ENCODE results near the gene NUBP2.

Gene NUBP2

GRCh38 chr16:1743376-1744337 is 39.1 kb upstream of the NUBP2 start:
- no peak for DNase-seq (ENCODE audit: low read depth)
- H3K4me3 ChIP-seq (ENCODE audit: low read depth, low read length): no peak overlapping the region
- TF ChIP-seq CTCF (IDR thresholded peaks at IDR 0.05; ENCODE audit: low read depth, low read length, missing control alignments): no peak

DNA sequence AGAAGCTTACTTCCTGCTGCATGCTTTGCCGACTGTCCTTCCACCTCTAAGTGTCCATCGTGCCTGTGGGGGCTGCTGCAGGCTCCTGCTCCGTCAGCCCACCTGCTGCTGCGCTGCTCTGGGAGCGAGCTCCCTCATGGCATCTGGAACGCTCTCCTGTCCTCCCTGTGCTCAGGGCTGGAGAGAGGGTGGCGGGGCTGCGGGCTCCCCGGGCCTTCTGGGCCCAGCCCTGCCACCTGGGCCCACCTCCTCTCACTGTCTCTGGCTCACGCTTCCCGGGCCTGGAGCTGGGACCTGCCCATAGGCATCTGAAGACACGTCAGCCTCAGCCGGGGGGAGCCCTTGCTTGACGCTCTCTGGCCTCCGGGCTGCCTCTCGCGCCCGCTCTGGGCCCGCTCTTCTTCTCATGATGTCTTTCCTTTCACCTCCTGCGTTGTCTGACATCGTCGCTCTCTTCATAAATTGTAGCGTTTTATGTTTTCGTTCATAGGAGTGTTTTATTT is 38.4 kb upstream of the NUBP2 start:
- no peak for TF ChIP-seq CTCF (IDR thresholded peaks at IDR 0.05; ENCODE audit: low read depth, low read length, missing control alignments)
- H3K4me3 ChIP-seq (ENCODE audit: low read depth, low read length): no peak overlapping the region
- DNase-seq (ENCODE audit: low read depth): no peak

GRCh38 chr16:1745181-1745899 is 37.4 kb upstream of the NUBP2 start:
- H3K4me3 ChIP-seq (ENCODE audit: low read depth, low read length): no peak overlapping the region
- TF ChIP-seq CTCF (IDR thresholded peaks at IDR 0.05; ENCODE audit: low read depth, low read length, missing control alignments): no peak
- DNase-seq (ENCODE audit: low read depth): no peak

DNA sequence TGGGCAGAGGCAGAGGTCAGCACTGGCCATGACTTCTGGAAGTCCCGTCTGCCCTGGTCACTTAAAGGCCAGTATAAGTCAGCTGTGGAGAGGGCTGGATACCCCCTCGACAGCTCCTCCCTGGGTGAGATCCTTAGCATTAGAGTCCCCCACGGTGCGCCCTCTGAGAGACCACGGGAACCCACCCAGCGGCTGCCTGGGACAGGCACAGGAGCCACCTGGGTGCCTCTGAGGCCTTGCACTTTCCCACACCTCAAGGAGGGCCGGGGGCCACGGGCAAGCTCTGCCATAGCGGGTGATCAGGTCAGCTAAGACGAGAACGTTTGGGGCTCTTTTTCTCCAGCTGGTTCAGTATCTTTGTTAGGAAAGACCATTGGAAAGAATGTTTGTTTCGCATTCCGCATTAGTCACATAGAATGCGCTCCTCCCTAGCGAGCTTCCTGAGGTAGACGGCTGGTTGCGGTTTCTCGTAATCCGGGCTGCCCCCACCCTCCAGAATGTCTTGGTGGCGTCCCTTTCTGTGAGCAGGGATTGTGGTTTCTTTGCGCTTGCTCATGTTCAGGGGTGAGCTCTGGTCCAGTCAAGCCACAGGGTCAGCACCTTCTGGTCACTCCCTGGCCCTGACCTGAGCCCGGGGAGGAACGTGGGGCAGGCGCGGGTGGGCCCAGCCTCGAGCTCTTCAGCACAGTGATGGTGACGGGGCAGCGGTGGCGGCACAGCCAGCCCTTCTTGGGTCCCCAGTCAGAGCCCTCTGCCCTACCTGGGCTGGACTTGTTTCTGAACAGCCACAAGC is 36.7 kb upstream of the NUBP2 start:
- TF ChIP-seq CTCF (IDR thresholded peaks at IDR 0.05; ENCODE audit: low read depth, low read length, missing control alignments): no peak
- H3K4me3 ChIP-seq (ENCODE audit: low read depth, low read length): no peak overlapping the region
- no peak for DNase-seq (ENCODE audit: low read depth)

GRCh38 chr16:1746693-1747195 is 36.0 kb upstream of the NUBP2 start:
- H3K4me3 ChIP-seq (ENCODE audit: low read depth, low read length): no peak overlapping the region
- no peak for TF ChIP-seq CTCF (IDR thresholded peaks at IDR 0.05; ENCODE audit: low read depth, low read length, missing control alignments)
- DNase-seq (ENCODE audit: low read depth): no peak

DNA sequence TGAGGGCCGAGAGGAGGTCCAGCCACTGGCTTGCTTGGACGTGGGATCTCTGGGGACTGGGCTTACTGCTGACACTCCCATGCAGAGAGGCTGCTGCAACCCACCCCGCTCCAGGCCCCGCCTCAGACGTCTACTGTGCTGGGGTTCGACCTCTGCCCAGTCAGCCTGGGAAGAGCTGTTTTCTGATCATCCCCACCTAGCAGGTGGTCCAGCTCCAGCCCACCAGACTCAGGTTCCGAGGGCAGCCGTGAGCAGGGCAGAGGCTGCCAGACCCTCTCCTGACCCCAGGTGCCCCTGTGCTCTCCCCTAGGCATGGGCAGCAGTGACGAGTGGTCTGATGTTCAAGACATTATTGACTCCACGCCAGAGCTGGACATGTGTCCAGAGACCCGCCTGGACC is 34.8 kb upstream of the NUBP2 start:
- no peak for DNase-seq (ENCODE audit: low read depth)
- no peak for TF ChIP-seq CTCF (IDR thresholded peaks at IDR 0.05; ENCODE audit: low read depth, low read length, missing control alignments)
- no peak overlapping the region for H3K4me3 ChIP-seq (ENCODE audit: low read depth, low read length)
